Astrocyte of the cerebellum (primary cell): ENCODE measurements around the gene CREBL2.
"Not testable (repeated sequence)": the region's sequence is repeated elsewhere in the genome, so short reads cannot be mapped to it uniquely, and the experiment has no call there.

Source experiments
- DNase-seq: peaks from one replicate; pipeline ENCODE4 v3.0.0-alpha.2; 2011; ENCODE audit warnings: low read depth
- H3K4me3 ChIP-seq: 2 replicates; pipeline ENCODE4 v1.5.1; 2011; ENCODE audit warnings: mild to moderate bottlenecking, low read depth, low read length, moderate library complexity
- in situ Hi-C: cut with HindIII; loops from 2 replicates; pipeline ENCODE4 v1.10.0; 2017; ENCODE audit warnings: low sequenced_read_pairs
- TF ChIP-seq, protein P1 (sequence below): IDR thresholded peaks from 2 replicates; pipeline ENCODE4 v1.5.1; 2012; ENCODE audit warnings: low read length, low read depth, moderate library complexity, mild to moderate bottlenecking; ENCODE audit errors: missing control alignments

Gene CREBL2

DNA sequence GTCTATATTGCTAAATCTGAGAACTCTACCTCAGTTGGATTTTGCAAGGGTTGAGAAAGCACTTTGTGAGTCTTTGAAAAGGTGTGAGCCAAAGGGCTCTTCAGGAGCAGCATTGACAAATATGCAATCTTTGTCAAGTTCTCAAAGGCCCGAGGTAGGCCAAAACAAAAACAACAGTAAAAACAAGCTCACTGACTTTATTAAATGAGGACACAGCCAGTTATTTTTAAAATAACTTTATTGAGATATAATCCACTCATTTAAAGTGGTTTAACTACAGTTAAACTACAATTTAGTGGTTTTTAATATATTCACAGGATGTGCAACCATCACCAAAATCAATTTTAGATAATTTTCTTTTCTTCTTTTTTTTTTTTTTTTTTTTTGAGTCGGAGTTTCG lies 2.0 kb upstream of the CREBL2 start:
- TF ChIP-seq, protein P1, sequence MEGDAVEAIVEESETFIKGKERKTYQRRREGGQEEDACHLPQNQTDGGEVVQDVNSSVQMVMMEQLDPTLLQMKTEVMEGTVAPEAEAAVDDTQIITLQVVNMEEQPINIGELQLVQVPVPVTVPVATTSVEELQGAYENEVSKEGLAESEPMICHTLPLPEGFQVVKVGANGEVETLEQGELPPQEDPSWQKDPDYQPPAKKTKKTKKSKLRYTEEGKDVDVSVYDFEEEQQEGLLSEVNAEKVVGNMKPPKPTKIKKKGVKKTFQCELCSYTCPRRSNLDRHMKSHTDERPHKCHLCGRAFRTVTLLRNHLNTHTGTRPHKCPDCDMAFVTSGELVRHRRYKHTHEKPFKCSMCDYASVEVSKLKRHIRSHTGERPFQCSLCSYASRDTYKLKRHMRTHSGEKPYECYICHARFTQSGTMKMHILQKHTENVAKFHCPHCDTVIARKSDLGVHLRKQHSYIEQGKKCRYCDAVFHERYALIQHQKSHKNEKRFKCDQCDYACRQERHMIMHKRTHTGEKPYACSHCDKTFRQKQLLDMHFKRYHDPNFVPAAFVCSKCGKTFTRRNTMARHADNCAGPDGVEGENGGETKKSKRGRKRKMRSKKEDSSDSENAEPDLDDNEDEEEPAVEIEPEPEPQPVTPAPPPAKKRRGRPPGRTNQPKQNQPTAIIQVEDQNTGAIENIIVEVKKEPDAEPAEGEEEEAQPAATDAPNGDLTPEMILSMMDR = no peak
- in situ Hi-C loops = loop anchor here (10.0 kb wide), 1 partner anchor 65 kb away; no protein-coding TSS in a partner anchor
- DNase-seq = no peak
- H3K4me3 ChIP-seq = no peak overlapping the region

DNA sequence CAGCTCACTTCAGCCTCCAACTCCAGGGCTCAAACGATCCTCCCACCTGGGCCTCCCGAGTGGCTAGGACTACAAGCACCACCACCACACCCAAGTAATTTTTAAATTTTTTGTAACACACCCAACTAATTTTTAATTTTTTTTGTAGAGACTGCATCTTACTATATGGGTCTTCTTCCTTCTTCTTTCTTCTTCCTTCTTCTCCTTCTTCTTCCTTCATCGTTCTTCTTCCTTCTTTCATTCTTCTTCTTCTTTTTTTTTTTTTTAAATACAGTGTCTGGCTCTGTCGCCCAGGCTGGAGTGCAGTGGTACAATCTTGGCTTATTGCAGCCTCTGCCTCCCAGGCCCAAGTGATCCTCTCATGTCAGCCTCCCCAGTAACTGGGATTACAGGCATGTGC lies 965 bp upstream of the CREBL2 start:
- in situ Hi-C loops = no loop called here
- TF ChIP-seq, protein P1 = no peak
- peak overlapping the region; percentile 75 for H3K4me3 ChIP-seq
- DNase-seq = no peak

DNA sequence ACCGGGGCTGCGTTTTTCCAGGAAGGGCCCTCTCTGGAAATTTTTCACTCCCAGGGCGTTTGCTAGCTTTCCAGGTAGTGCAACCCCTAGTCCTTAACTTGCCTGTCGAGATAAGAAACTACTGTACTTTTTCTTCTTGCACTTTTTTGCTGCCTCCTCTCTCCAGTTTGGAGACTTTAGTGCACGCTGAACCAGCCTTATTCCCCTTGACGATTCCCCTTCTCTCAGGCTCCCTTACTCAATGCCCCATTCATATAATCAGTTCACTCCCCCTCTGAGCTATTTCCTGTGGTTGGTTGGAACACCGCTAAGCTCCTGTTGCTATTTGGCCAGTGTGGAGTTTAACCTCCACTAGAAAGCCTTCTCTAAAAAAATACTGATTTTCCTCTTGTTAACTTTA lies 682 bp downstream of the CREBL2 start:
- H3K4me3 ChIP-seq = peak overlapping the region; percentile 75
- in situ Hi-C loops = no loop called here
- peak; percentile 72 for DNase-seq
- TF ChIP-seq, protein P1 = no peak

DNA sequence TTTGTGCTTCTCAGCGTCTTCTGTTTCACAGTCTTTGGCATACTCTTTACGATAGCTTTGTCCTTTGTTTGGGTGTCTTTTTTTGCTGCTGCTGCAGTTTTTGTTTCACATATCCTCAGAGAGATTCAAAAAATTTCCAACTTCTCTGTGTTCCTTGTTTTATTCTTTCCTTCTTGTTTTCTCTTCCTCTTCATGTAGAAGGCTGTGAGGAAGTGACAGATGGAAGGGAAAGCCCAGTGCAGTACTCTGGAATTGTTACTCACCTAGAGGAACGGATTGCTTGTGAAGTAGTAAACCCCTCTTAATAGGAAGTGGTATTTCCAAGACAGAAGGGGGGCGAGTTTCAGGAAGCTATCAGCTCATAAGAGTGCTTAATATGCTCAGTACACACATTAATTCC lies 1.7 kb downstream of the CREBL2 start:
- TF ChIP-seq, protein P1 = no peak
- peak overlapping the region; percentile 75 for H3K4me3 ChIP-seq
- no peak for DNase-seq
- in situ Hi-C loops = no loop called here

DNA sequence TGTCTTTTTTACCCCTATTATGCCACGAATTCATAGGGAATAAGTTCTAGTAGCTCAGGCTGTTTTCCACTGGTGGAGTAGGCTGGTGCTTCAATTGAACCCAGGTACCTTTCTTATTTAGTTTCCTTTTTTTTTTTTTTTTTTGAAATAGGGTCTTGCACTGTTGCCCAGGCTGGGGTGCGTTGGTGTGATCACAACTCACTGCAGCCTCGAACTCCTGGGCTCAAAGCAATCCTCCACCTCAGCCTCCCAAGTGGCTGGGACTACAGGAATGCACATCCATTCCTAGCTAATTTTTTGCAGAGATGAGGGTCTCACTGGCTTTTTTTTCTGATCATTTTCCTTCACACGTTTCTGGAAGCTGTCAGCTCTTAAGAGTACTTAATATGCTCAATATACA lies 2.7 kb downstream of the CREBL2 start:
- TF ChIP-seq, protein P1 = no peak
- in situ Hi-C loops = no loop called here
- no peak for DNase-seq
- H3K4me3 ChIP-seq = no peak overlapping the region

DNA sequence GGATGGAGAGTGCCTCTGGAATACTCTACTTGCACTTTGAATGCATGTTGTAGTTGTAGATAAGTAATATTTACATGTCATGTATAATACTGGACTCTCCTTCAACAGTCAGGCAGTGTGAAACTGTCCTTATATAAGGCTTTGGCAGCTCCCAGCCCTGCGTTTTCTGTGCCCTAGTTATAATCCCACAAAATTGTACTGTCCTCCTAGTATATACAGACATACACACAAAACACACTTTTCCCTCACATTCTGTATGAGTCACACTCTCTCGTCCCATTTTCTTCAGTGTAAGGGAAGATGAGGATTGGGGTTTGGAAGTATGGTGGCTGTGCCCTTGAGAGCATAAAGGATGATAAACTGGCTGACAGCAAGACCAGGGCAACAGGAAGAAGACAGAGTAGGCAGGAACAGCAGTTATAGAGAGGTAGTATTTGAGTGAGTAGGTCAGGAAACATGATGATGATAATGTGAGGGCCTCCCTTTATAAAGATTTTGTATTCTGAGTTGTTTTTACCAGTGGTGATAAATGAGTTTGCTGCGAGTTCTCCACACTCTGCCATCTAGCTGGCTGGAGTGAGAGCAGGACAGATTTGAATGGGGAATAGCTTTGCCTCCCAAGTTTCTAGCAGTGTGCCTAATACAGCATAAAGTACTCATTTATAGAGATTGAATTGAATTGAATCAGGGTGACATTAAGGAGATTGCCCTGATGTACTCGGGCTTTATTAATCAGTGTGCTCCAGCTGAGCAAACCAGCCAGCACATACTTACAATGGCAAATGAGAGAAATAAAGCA lies 5.0 kb downstream of the CREBL2 start:
- TF ChIP-seq, protein P1 = no peak
- in situ Hi-C loops = no loop called here
- H3K4me3 ChIP-seq = no peak overlapping the region
- DNase-seq = no peak

DNA sequence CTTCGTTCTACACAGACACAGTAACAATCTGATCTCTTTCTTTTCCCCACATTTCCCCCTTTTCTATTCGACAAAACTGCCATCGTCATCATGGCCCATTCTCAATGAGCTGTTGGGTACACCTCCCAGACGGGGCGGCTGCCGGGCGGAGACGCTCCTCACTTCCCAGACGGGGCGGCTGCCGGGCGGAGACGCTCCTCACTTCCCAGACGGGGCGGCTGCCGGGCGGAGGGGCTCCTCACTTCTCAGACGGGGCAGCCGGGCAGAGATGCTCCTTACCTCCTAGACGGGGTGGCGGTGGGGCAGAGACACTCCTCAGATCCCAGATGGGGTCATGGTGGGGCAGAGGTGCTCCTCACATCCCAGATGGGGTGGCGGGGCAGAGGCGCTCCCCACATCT lies 6.4 kb downstream of the CREBL2 start:
- DNase-seq, H3K4me3 ChIP-seq, in situ Hi-C loops: not testable (repeated sequence)
